Endothelial cell of umbilical vein (primary cell): ENCODE data around the gene RLN3. TPM values are rescaled to one million over a fixed set of nuclear protein-coding genes. Genes with fewer than 3 reads are reported as not detected.

Experiments used
- BruUV-seq: library from RNA; stranded (reverse); fragments of 400-500 nt; replicated peaks from 2 replicates; lab custom pipeline; 2021; lab: Mats Ljungman, UMichigan
- CTCF ChIA-PET: fragments of 300-600, 350-600 bp; sonication (Branson Sonifier 250); formaldehyde crosslinking; loops from one replicate; lab custom pipeline; 2021; ENCODE audit warnings: antibody characterized with exemption, inconsistent platforms; lab: Charles Lee
- POLR2A ChIA-PET: fragments of 300-600, 350-600 bp; sonication (Branson Sonifier 250); formaldehyde crosslinking; loops from one replicate; lab custom pipeline; 2021; ENCODE audit warnings: antibody characterized with exemption, inconsistent platforms; lab: Charles Lee
- DNase-seq: peaks from one replicate; pipeline ENCODE4 v3.0.0-alpha.2; 2011; ENCODE audit warnings: low read depth, low spot score
- FAIRE-seq: peaks from 2 replicates; lab custom pipeline; 2011; peaks lifted over from hg19 to GRCh38; lab: Jason Lieb, UNC
- H2AFZ ChIP-seq: 2 replicates; pipeline ENCODE4 v1.6.0; 2012; ENCODE audit warnings: low read depth, low read length, control low read depth, inconsistent platforms
- H3K27ac ChIP-seq: 2 replicates; pipeline ENCODE4 v1.5.1; 2011; ENCODE audit warnings: low read depth, mild to moderate bottlenecking, control low read depth, low read length, moderate library complexity; ENCODE audit not compliant: insufficient read depth
- H3K27me3 ChIP-seq, 2 experiments: 2 replicates each; pipeline versions ENCODE4 v1.6.0 to v1.6.1; 2011; ENCODE audit warnings: low read length in 2 of 2, mixed read lengths in 1 of 2; ENCODE audit not compliant: control insufficient read depth in 2 of 2, insufficient read depth in 2 of 2
- H3K36me3 ChIP-seq, 2 experiments: 2 replicates in 1 of 2; 3 replicates in 1 of 2; pipeline ENCODE4 v1.5.1; 2011; ENCODE audit warnings: low read length in 2 of 2, mild to moderate bottlenecking in 1 of 2, moderate library complexity in 1 of 2; ENCODE audit not compliant: control insufficient read depth in 2 of 2, insufficient read depth in 2 of 2; ENCODE audit errors: extremely low read depth in 1 of 2
- H3K4me1 ChIP-seq: 3 replicates; pipeline ENCODE4 v1.5.1; 2011; ENCODE audit warnings: mild to moderate bottlenecking, low read length; ENCODE audit not compliant: control insufficient read depth, insufficient read depth; ENCODE audit errors: extremely low read depth
- H3K4me2 ChIP-seq: 2 replicates; pipeline ENCODE4 v1.6.1; 2011; ENCODE audit warnings: low read length, control low read depth, mixed read lengths; ENCODE audit not compliant: insufficient read depth
- H3K4me3 ChIP-seq, 3 experiments: fragments of 200-600 bp in 1 of 3; sonication (generic), shearing (Covaris generic) in 1 of 3; replicated peaks in 1 of 3; 2 replicates each; pipeline ENCODE4 v1.5.1; 2011 to 2016; ENCODE audit warnings: control low read depth in 3 of 3, low read length in 3 of 3, mild to moderate bottlenecking in 2 of 3, inconsistent platforms in 1 of 3, low read depth in 1 of 3, moderate library complexity in 1 of 3; ENCODE audit not compliant: insufficient read depth in 1 of 3
- H3K79me2 ChIP-seq: 2 replicates; pipeline ENCODE4 v1.6.0; 2012; ENCODE audit warnings: low read length, inconsistent platforms; ENCODE audit not compliant: control insufficient read depth, insufficient read depth
- H3K9ac ChIP-seq: replicated peaks from 2 replicates; pipeline ENCODE3; 2011; ENCODE audit warnings: low read length, control low read depth; ENCODE audit not compliant: insufficient read depth; ENCODE audit errors: extremely low read depth
- H3K9me1 ChIP-seq: replicated peaks from 3 replicates; pipeline ENCODE4 v1.6.0; 2011; ENCODE audit warnings: mild to moderate bottlenecking, low read length; ENCODE audit not compliant: control insufficient read depth, insufficient read depth; ENCODE audit errors: extremely low read depth
- H3K9me3 ChIP-seq: replicated peaks from 2 replicates; pipeline ENCODE4 v1.5.1; 2012; ENCODE audit warnings: low read length, inconsistent platforms; ENCODE audit not compliant: control insufficient read depth, insufficient read depth
- H4K20me1 ChIP-seq: replicated peaks from 2 replicates; pipeline ENCODE3; 2011; ENCODE audit warnings: mild to moderate bottlenecking, low read length; ENCODE audit not compliant: control insufficient read depth, insufficient read depth; ENCODE audit errors: extremely low read depth
- CTCF ChIP-seq, 2 donors: IDR thresholded peaks; 1 replicate in 1 of 2; 2 replicates in 1 of 2; pipeline ENCODE4 v1.5.1; 2011; ENCODE audit warnings: low read length in 2 of 2, mild to moderate bottlenecking in 2 of 2, moderate library complexity in 2 of 2, control low read depth in 1 of 2, inconsistent platforms in 1 of 2, low read depth in 1 of 2; ENCODE audit not compliant: insufficient read depth in 1 of 2; ENCODE audit errors: extremely low read depth in 1 of 2
- EZH2 ChIP-seq: IDR thresholded peaks from 2 replicates; pipeline ENCODE4 v1.6.1; 2012; ENCODE audit warnings: borderline replicate concordance, low read depth, mild to moderate bottlenecking, moderate library complexity, low read length, inconsistent platforms; ENCODE audit not compliant: severe bottlenecking
- FOS ChIP-seq: IDR thresholded peaks from 2 replicates; pipeline ENCODE4 v1.6.1; 2011; ENCODE audit warnings: mild to moderate bottlenecking, low read length, moderate library complexity, borderline replicate concordance; ENCODE audit not compliant: insufficient read depth
- GATA2 ChIP-seq: IDR thresholded peaks from 2 replicates; pipeline ENCODE4 v1.7.0; 2011; ENCODE audit warnings: low read depth, mild to moderate bottlenecking, moderate library complexity, mixed read lengths, low read length; ENCODE audit not compliant: insufficient read length, insufficient read depth
- JUN ChIP-seq: IDR thresholded peaks from 2 replicates; pipeline ENCODE4 v1.6.1; 2011; ENCODE audit warnings: borderline replicate concordance, low read depth; ENCODE audit not compliant: insufficient read length, insufficient read depth
- MAX ChIP-seq: IDR thresholded peaks from 2 replicates; pipeline ENCODE4 v1.6.1; 2011; ENCODE audit not compliant: insufficient read depth, insufficient read length
- MYC ChIP-seq: IDR thresholded peaks from one replicate; pipeline ENCODE4 v1.6.1; 2011; ENCODE audit warnings: mild to moderate bottlenecking, low read depth, low read length
- POLR2A ChIP-seq: IDR thresholded peaks from 2 replicates; pipeline ENCODE4 v1.6.1; 2012; ENCODE audit warnings: low read depth, mild to moderate bottlenecking, control low read depth, low read length
- POLR2AphosphoS5 ChIP-seq: IDR thresholded peaks from 2 replicates; pipeline ENCODE4 v1.6.1; 2012; ENCODE audit warnings: low read depth, mild to moderate bottlenecking, control low read depth, low read length, moderate library complexity; ENCODE audit not compliant: insufficient read depth
- dilution Hi-C: fragments of 300-500 bp; cut with MboI; formaldehyde crosslinking; loops from one replicate; pipeline ENCODE4 v1.15.0; 2019; ENCODE audit warnings: low sequenced_read_pairs; ENCODE audit not compliant: extremely low pct_ligation_motif_present
- intact Hi-C: fragments of 100-400 bp; cut with micrococcal nuclease; formaldehyde crosslinking; loops from one replicate; pipeline ENCODE4 v1.10.0; 2022
- polyA plus RNA-seq, 4 experiments: library from polyadenylated mRNA; depleted of rRNA in 3 of 4; stranded (reverse) in 3 of 4; unstranded in 1 of 4; fragments of >200 nt; gene quantifications; 2 replicates each; pipeline versions ENCODE4 v1.2.1 to v1.2.3, GENCODE V29; 2011 to 2012; ENCODE audit warnings: missing spikeins in 1 of 4
- total RNA-seq: library from RNA; stranded (reverse); gene quantifications from 2 replicates; pipeline ENCODE4 v1.2.3, GENCODE V29; 2021

RLN3 gene
- total and polyA plus RNA-seq, 2 donors (not counting 3 experiments of a cell fraction or from before 2014, with no cell fraction given) = not detected

- CTCF ChIA-PET = interaction anchor here (1.0 to 1.1 kb wide), 2 partner anchors 12 to 17 kb away, joined by 4 to 7 read pairs; partner anchors contain the start of gene MISP3
- Histone ChIP-seq H3K4me2 (no peak overlapping the region), H3K9ac (no peak overlapping the region), H3K4me3 (no peak overlapping the region), H3K27ac (no peak overlapping the region), H3K36me3 (no peaks in the 10 kb centered on the region), H3K27me3 (peaks cover 6 to 8% of the 10 kb centered on the region in 2 experiments), H3K9me1 (no peaks in the 10 kb centered on the region), H3K4me1 (no peaks in the 10 kb centered on the region), H3K9me3 (no peaks in the 10 kb centered on the region), H2AFZ (no peak overlapping the region), H3K79me2 (no peaks in the 10 kb centered on the region), H4K20me1 (no peaks in the 10 kb centered on the region)
- DNase-seq = no peak
- no TSS peak for BruUV-seq
- intact Hi-C loops (loop anchor here (5.0 kb wide), 1 partner anchor 172 kb away; no protein-coding TSS in a partner anchor), dilution Hi-C loops (no loop called here)
- TF ChIP-seq JUN (no peak), POLR2A (no peak), GATA2 (no peak), POLR2AphosphoS5 (no peak), MAX (no peak), FOS (no peak), EZH2 (no peak), MYC (no peak), CTCF (IDR thresholded peaks at IDR 0.05; ENCODE audit: extremely low read depth in 1 of 2, insufficient read depth in 1 of 2, low read depth in 1 of 2, low read length in 2 of 2) (no peak)
- FAIRE-seq = no peak
- POLR2A ChIA-PET = no interaction called here
Measured at GRCh38 chr19:14054721-14055120, 26.8 kb downstream of the RLN3 start.
